COLO668 (cell line): ENCODE data around the gene YPEL2.

Experiments
- DNase-seq: peaks from one replicate; lab custom pipeline; 2025; ENCODE audit not compliant: unreplicated experiment; lab: John Stamatoyannopoulos, UW

Gene YPEL2

DNA sequence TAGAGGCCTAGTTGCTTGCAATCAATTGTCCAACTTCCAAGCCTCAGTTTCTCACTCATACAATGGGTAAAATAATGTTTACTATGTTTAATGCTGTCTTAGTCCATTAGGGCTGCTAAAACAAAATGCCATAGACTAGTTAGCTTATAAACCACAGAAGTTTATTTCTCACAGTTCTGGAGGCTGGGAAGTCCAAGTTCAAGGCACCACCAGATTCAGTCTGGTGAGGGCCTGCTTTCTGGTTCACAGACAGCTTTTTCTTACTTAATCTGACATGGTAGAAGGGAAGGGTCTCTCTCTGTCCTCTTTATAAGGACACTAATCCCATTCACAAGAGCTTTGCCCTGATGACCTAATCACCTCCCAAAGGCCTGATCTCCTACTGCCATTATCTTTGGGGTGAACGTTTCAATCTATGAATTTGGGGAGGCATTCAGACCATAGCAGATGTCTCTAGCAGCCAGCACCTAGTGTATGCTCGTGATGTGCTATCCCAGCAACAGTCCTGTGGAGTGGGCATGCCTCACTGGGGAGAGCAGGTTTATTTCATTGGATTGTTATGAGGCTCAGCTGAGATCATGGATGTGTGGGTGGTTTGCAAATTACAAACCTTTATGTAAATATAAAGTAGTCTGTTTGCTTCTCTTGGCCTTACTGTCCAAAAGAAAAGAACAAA is 25.2 kb downstream of the YPEL2 start:
- no peak for DNase-seq

GRCh38 chr17:59357219-59357697 is 25.8 kb downstream of the YPEL2 start:
- DNase-seq = no peak

DNA sequence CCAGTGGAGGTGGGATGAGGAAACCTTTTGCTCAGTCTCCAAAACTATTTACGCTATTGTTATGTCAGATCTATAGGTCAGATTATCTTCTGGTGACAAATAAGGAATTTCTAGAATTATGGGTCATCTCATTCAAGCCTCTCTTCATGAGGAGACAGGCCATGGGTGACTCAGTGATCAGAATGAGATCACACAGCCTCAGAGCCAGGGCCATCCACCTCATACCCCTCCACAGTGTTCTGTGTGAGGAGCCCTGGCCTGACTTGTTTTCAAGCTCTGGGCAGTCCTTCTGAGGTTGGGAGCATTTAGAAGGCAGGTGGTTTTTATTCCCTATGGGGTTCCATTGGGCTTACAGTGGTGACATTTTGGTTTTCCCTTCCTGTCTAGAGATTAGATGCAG is 26.5 kb downstream of the YPEL2 start:
- DNase-seq = no peak

- DNase-seq = no peak
Measured at GRCh38 chr17:59361386-59361785, 29.9 kb downstream of the YPEL2 start.

- peak; percentile 28 for DNase-seq
Measured at GRCh38 chr17:59361916-59362810, 30.7 kb downstream of the YPEL2 start.

DNA sequence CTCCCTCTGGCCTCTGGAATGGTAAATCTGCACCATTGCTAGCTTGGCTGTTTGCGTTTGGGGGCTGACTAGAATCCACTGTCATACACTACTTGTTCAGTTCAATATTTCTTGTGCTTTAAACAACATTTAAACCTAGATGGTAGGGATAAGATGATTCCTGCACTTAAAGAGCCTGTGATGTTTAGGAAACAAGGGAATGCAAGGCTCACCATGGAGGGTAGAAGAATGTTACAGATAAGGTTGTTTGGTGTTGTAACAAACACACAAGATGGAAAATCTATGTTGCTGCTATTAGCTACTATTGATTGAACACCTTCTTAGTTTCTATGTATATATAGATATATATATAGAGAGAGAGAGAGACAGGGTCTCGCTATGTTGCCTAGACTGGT is 31.4 kb downstream of the YPEL2 start:
- DNase-seq = no peak

GRCh38 chr17:59365383-59365981 is 34.0 kb downstream of the YPEL2 start:
- DNase-seq = peak; percentile 51

DNA sequence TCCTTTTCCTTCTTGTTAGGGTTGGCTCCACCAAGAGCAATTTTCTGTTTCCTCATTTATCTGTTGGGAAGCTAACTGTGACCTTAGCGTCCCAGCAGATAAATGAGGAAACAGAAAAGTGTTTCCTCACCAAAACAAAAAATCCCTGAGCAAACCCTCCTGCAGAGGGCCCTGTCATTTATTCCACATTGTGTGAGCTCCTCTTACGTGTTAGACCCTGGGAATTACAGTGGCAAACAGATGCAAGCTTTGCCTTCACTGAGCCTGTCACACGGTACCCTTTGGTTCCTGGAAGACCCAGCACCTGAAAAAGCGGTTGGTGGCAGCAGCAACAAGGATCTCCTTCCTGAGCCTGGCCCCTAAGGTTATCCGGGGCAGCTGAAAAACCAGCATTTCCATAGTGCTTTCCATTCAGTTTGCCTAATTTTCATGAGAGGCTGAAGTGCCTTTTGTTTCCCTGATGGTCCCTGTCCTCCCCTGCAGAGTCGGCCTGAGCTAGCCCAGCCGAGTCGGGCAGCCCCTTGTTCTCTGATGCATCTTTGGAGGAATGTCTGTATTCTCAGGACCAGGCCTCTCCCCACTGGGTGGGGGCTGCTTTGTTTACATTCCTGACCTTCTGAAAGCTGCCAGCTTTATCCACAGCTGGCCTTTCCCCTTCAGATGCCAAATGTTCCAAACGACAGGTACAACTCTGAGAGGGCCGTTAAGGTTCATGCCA is 34.7 kb downstream of the YPEL2 start:
- peak; percentile 45 for DNase-seq

DNA sequence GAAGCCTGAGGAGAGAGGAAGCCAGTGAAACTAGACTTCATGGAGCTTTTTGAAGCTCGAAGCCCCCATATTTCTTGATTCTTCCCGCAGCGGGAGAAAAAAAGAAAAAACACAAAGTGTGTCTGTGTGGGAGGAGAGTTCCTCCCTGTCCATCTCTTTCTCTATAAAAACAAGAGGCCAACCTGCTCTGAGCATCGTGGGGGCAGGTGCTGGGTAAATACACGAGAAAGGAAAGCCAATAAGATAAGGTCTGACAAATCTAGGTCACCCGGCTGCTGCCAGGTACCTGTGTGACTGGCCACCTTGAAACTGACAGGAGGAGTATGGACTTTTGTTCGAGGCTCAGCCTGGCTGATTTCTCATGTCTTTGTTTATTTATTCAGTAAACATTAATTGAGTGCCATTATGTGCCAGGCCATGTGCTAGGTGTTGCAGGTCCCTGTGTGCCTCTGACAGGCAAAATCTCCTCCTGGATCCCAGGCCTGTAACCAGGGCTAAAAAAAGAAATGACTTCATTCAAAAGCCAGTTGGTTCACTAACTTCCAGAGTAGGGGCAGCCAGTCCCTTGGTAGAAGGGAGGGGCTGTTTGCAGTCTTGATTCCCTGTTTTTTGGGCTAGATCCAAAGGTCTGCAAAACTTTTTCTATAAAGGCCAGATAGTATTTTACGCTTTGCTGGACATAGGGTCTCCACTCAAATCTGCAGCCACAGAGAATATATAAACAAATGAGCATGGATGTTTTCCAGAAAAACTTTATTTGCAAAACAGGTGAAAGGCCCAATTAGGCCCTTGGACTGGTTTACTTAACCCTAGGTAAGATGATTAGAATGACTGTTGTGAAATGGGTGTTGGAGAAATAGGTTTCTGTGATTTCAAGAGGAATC is 35.6 kb downstream of the YPEL2 start:
- peak; percentile 71 for DNase-seq

GRCh38 chr17:59367657-59368045 is 36.2 kb downstream of the YPEL2 start:
- DNase-seq = no peak

DNA sequence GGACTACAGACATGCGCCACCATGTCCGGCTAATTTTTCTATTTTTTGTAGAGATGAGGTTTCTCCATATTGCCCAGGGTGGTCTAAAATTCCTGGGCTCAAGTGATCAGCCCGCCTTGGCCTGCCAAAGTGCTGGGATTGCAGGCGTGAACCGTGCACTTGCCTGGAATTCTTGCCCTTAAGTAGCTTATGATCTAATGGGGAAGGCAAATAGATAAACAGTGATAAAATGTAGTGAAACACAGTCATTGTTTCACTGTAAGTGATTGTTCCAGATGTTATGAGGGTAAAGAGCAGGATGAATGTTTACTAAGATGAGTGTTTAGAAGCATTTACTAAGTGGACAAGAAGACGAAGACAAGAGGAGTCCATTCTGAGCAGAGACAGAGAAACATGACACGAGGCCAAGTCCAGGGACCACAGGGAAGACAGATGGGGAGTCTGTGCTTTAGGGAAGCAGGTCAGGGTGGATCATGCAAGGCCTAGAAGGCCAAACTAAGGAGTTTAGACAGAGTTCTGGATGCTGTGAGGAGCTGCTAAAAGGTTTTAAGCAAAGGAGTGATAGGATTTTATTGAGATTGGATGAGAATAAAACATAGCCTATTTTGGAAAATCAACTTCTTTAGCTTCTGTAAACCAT is 36.9 kb downstream of the YPEL2 start:
- no peak for DNase-seq

GRCh38 chr17:59369031-59369975 is 37.8 kb downstream of the YPEL2 start:
- DNase-seq = no peak

GRCh38 chr17:59370593-59371299 is 39.3 kb downstream of the YPEL2 start:
- no peak for DNase-seq

DNA sequence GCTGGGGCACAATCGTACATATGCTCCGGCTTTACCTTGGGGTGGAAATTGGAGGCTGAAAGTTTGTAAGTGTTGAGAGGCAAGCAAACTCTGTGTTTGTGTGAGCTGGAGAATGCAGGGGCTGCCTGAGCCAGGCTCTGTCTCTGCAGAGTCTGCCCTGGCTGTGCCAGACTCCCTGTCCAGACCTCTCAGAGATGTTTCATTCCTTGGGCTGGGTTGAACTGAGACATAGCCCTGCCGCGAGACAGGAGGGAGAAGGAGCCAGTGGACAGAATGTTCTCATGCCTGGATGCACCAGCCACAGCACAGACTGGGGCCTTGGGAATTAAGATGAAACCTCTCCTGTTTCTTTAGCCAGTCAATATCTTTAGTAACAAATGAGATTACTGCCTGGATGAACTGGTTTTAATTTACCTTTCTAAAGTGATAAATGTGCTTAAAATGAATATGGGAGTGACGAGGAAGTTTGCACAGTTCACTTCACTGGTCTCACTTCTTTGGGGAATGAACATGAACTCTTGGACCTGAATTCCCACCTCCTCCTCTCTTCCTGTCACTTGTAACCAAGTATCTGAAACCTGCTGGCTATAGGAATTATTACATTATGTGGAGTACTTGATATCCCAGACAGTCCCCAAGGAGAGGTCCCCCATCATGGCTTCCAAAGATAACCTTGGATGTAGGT is 40.1 kb downstream of the YPEL2 start:
- DNase-seq = no peak

DNA sequence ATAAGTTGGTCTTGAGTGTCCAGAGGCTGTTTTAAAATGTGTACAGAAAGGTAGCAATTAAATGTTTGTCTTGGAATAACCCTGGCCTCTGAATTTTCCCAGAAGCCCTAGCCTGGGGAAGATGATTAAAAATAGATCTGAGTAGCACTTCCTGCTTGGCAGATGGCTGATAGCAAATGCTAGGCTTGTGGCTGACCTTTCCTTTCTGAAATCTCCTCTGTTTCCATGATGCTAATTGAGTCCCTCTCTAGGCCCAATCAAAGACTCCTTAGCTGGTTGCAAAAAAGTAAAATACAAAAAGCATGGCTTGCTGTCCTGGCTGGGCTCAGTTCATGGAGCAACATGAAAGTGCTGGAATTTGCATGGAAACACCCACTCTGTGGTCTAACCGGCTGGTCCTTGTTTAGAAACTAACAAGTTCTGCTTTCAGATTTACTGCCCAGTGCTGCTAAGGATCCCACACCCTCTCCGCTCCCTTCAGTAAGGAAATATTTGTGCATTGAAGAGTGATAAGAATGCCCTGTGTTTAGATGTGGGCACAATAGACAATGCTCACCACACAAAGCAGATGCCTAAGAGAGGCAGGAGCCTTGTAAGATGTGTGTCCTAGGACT is 40.8 kb downstream of the YPEL2 start:
- DNase-seq = no peak

- DNase-seq = no peak
Measured at GRCh38 chr17:59373882-59374495, 42.5 kb downstream of the YPEL2 start.

GRCh38 chr17:59374612-59375011 is 43.2 kb downstream of the YPEL2 start:
- no peak for DNase-seq
